HG02763 (cell line): Measurements from ENCODE around the gene TYSND1.
"Not testable (repeated sequence)": the region's sequence is repeated elsewhere in the genome, so short reads cannot be mapped to it uniquely, and the experiment has no call there.

ENCODE experiments used
- ATAC-seq: cut with Tn5 transposase; IDR thresholded peaks from one replicate; pipeline ENCODE4 v1.9.1; 2021; ENCODE audit warnings: mild to moderate bottlenecking, moderate library complexity; ENCODE audit not compliant: unreplicated experiment

The TYSND1 gene

GRCh38 chr10:70146489-70147258, at the start of gene TYSND1:
TYSND1 (minus strand) TSS chr10:70146700; CDS start chr10:70146586, 114 bp downstream.
- peak; percentile 94 for ATAC-seq

GRCh38 chr10:70193391-70193844, 46.9 kb upstream of the TYSND1 start:
- no peak for ATAC-seq

GRCh38 chr10:70192326-70192968, 45.9 kb upstream of the TYSND1 start:
- ATAC-seq, result no peak

GRCh38 chr10:70191972-70192305, 45.4 kb upstream of the TYSND1 start:
- no peak for ATAC-seq

- ATAC-seq, result no peak
Measured at GRCh38 chr10:70191161-70191971, 44.9 kb upstream of the TYSND1 start.

GRCh38 chr10:70190581-70190980, 44.1 kb upstream of the TYSND1 start:
- no peak for ATAC-seq

- ATAC-seq, result no peak
Measured at GRCh38 chr10:70190102-70190501, 43.6 kb upstream of the TYSND1 start.

GRCh38 chr10:70188768-70189167, 42.3 kb upstream of the TYSND1 start:
- ATAC-seq, result no peak

GRCh38 chr10:70186571-70186970, 40.1 kb upstream of the TYSND1 start:
- ATAC-seq, result no peak

GRCh38 chr10:70186090-70186489, 39.6 kb upstream of the TYSND1 start:
- ATAC-seq, result no peak

GRCh38 chr10:70183304-70183703, 36.8 kb upstream of the TYSND1 start:
- no peak for ATAC-seq

GRCh38 chr10:70179209-70179608, 32.7 kb upstream of the TYSND1 start:
- not testable (repeated sequence) for ATAC-seq

- ATAC-seq, result no peak
Measured at GRCh38 chr10:70178139-70178725, 31.7 kb upstream of the TYSND1 start.

GRCh38 chr10:70176441-70176840, 29.9 kb upstream of the TYSND1 start:
- ATAC-seq, result no peak

- no peak for ATAC-seq
Measured at GRCh38 chr10:70175516-70175915, 29.0 kb upstream of the TYSND1 start.

- no peak for ATAC-seq
Measured at GRCh38 chr10:70174058-70174741, 27.7 kb upstream of the TYSND1 start.

- ATAC-seq, result no peak
Measured at GRCh38 chr10:70169649-70170364, 23.3 kb upstream of the TYSND1 start.

- no peak for ATAC-seq
Measured at GRCh38 chr10:70169011-70169410, 22.5 kb upstream of the TYSND1 start.

GRCh38 chr10:70167246-70167645, 20.7 kb upstream of the TYSND1 start:
- ATAC-seq, result no peak

GRCh38 chr10:70166394-70166793, 19.9 kb upstream of the TYSND1 start:
- ATAC-seq, result no peak
